Neural progenitor cell (in vitro differentiated cells): ENCODE results near the gene SLCO3A1. TPM values are rescaled to one million over a fixed set of nuclear protein-coding genes. Genes with fewer than 3 reads are reported as not detected.

Experiments used
- DNase-seq: peaks from one replicate; pipeline ENCODE4 v3.0.0-alpha.2; 2016; ENCODE audit warnings: low spot score
- H2AFZ ChIP-seq: fragments of 200-600 bp; sonication (generic); replicated peaks from 2 replicates; pipeline ENCODE4 v1.6.1; 2016; ENCODE audit warnings: antibody characterized with exemption
- H3F3A ChIP-seq: fragments of 200-600 bp; sonication (generic); 2 replicates; pipeline ENCODE4 v1.6.1; 2016; ENCODE audit warnings: antibody characterized with exemption, low read depth
- H3K27ac ChIP-seq: fragments of 200-600 bp; sonication (generic); 2 replicates; pipeline ENCODE4 v1.5.1; 2016; ENCODE audit warnings: mild to moderate bottlenecking
- H3K27me3 ChIP-seq: fragments of 200-600 bp; sonication (generic); 2 replicates; pipeline ENCODE4 v1.6.1; 2016; ENCODE audit warnings: mild to moderate bottlenecking, moderate library complexity
- H3K36me3 ChIP-seq: fragments of 200-600 bp; sonication (generic); 2 replicates; pipeline ENCODE4 v1.5.1; 2016
- H3K4me1 ChIP-seq: fragments of 200-600 bp; sonication (generic); 2 replicates; pipeline ENCODE4 v1.6.1; 2016; ENCODE audit warnings: mixed run types
- H3K4me2 ChIP-seq: fragments of 200-600 bp; sonication (generic); 2 replicates; pipeline ENCODE4 v1.6.1; 2016
- H3K4me3 ChIP-seq: fragments of 200-600 bp; sonication (generic); 2 replicates; pipeline ENCODE4 v1.5.1; 2016
- H3K79me2 ChIP-seq: fragments of 200-600 bp; sonication (generic); 2 replicates; pipeline ENCODE4 v1.6.1; 2016; ENCODE audit warnings: low read depth
- H3K9ac ChIP-seq: fragments of 200-600 bp; sonication (generic); 2 replicates; pipeline ENCODE4 v1.6.1; 2016
- H3K9me3 ChIP-seq: fragments of 200-600 bp; sonication (generic); 2 replicates; pipeline ENCODE4 v1.5.1; 2016; ENCODE audit warnings: low read depth
- H4K20me1 ChIP-seq: fragments of 200-600 bp; sonication (generic); 2 replicates; pipeline ENCODE4 v1.6.1; 2016; ENCODE audit warnings: low read depth
- H3K27ac Mint-ChIP-seq: 3 replicates; pipeline ENCODE4 v1.8.0; 2021; ENCODE audit warnings: mixed read lengths
- H3K27me3 Mint-ChIP-seq: 2 replicates; pipeline ENCODE4 v1.8.0; 2022; ENCODE audit warnings: low read depth, mild to moderate bottlenecking, inconsistent platforms, moderate library complexity, mixed read lengths; ENCODE audit not compliant: insufficient read depth
- H3K36me3 Mint-ChIP-seq: 3 replicates; pipeline ENCODE4 v1.8.0; 2021; ENCODE audit warnings: mixed read lengths
- H3K4me1 Mint-ChIP-seq: 3 replicates; pipeline ENCODE4 v1.8.0; 2021; ENCODE audit warnings: mixed read lengths
- H3K4me3 Mint-ChIP-seq: 3 replicates; pipeline ENCODE4 v1.8.0; 2021; ENCODE audit warnings: mild to moderate bottlenecking, moderate library complexity, mixed read lengths
- H3K9me3 Mint-ChIP-seq: 3 replicates; pipeline ENCODE4 v1.8.0; 2020; ENCODE audit warnings: mixed read lengths
- CTCF ChIP-seq: fragments of 200-600 bp; sonication (generic); IDR thresholded peaks from 2 replicates; pipeline ENCODE4 v1.5.1; 2017; ENCODE audit warnings: antibody characterized with exemption, mild to moderate bottlenecking
- EZH2 ChIP-seq: fragments of 200-600 bp; sonication (generic); IDR thresholded peaks from 2 replicates; pipeline ENCODE4 v1.6.1; 2017; ENCODE audit warnings: antibody characterized with exemption, mild to moderate bottlenecking, moderate library complexity
- EZH2phosphoT487 ChIP-seq: fragments of 200-600 bp; sonication (generic); IDR thresholded peaks from 2 replicates; pipeline ENCODE4 v1.6.1; 2017; ENCODE audit warnings: antibody characterized with exemption
- total RNA-seq: library from RNA; depleted of rRNA; stranded (reverse); fragments of >200 nt; gene quantifications from 2 replicates; pipeline ENCODE4 v1.2.3, GENCODE V29; 2015; ENCODE audit warnings: low replicate concordance

SLCO3A1 gene
- total RNA-seq, 1 donor from 2014 or later, result 6.6 TPM

GRCh38 chr15:91857224-91857585 lies 3.7 kb downstream of the SLCO3A1 start:
- Histone ChIP-seq H3K79me2 (peaks cover 6% of the 10 kb centered on the region), H4K20me1 (peaks cover 22% of the 10 kb centered on the region), H3K36me3 (no peaks in the 10 kb centered on the region), H3K4me2 (no peak overlapping the region), H3K27ac (no peak overlapping the region), H3F3A (peaks cover 24% of the 10 kb centered on the region), H3K9ac (no peak overlapping the region), H3K27me3 (peaks cover 26% of the 10 kb centered on the region), H2AFZ (no peak overlapping the region), H3K4me3 (no peak overlapping the region), H3K9me3 (no peaks in the 10 kb centered on the region), H3K4me1 (peaks cover 28% of the 10 kb centered on the region)
- Mint-ChIP-seq H3K27ac (no peak overlapping the region), H3K36me3 (no peaks in the 10 kb centered on the region), H3K27me3 (peaks cover 9% of the 10 kb centered on the region), H3K9me3 (no peaks in the 10 kb centered on the region), H3K4me3 (no peak overlapping the region), H3K4me1 (peaks cover 22% of the 10 kb centered on the region)
- TF ChIP-seq EZH2, result no peak
- no peak for TF ChIP-seq EZH2phosphoT487
- TF ChIP-seq CTCF, result no peak
- DNase-seq, result no peak

- no peak for DNase-seq
- H3K9me3 ChIP-seq, result no peaks in the 10 kb centered on the region
- no peak overlapping the region for H3K9ac ChIP-seq
- no peaks in the 10 kb centered on the region for H3K36me3 ChIP-seq
- Mint-ChIP-seq H3K27me3 (peaks cover 9% of the 10 kb centered on the region), H3K4me1 (peaks cover 19% of the 10 kb centered on the region), H3K4me3 (no peak overlapping the region), H3K9me3 (no peaks in the 10 kb centered on the region), H3K36me3 (no peaks in the 10 kb centered on the region), H3K27ac (no peak overlapping the region)
- TF ChIP-seq EZH2, result no peak
- no peak for TF ChIP-seq CTCF
- TF ChIP-seq EZH2phosphoT487, result no peak
- peaks cover 22% of the 10 kb centered on the region for H4K20me1 ChIP-seq
- no peak overlapping the region for H3K4me2 ChIP-seq
- no peak overlapping the region for H3K27ac ChIP-seq
- H3K4me1 ChIP-seq, result peaks cover 28% of the 10 kb centered on the region
- H3K27me3 ChIP-seq, result peaks cover 26% of the 10 kb centered on the region
- H2AFZ ChIP-seq, result no peak overlapping the region
- no peak overlapping the region for H3K4me3 ChIP-seq
- H3F3A ChIP-seq, result peaks cover 23% of the 10 kb centered on the region
- H3K79me2 ChIP-seq, result peaks cover 6% of the 10 kb centered on the region
Observed at GRCh38 chr15:91857772-91858171, 4.3 kb downstream of the SLCO3A1 start.

- TF ChIP-seq EZH2phosphoT487 (no peak), CTCF (no peak), EZH2 (no peak)
- peaks cover 8% of the 10 kb centered on the region for H3K27me3 Mint-ChIP-seq
- Histone ChIP-seq H3K9me3 (no peaks in the 10 kb centered on the region), H2AFZ (no peak overlapping the region), H3K27me3 (peaks cover 8% of the 10 kb centered on the region), H3K4me1 (peaks cover 27% of the 10 kb centered on the region), H4K20me1 (peaks cover 10% of the 10 kb centered on the region), H3K9ac (no peak overlapping the region), H3K4me2 (peak overlapping the region; percentile 10), H3K4me3 (no peak overlapping the region), H3K79me2 (peaks cover 11% of the 10 kb centered on the region), H3F3A (peaks cover 4% of the 10 kb centered on the region), H3K27ac (peak overlapping the region; percentile 67), H3K36me3 (no peaks in the 10 kb centered on the region)
- no peak overlapping the region for H3K4me3 Mint-ChIP-seq
- H3K9me3 Mint-ChIP-seq, result no peaks in the 10 kb centered on the region
- DNase-seq, result no peak
- no peaks in the 10 kb centered on the region for H3K36me3 Mint-ChIP-seq
- H3K27ac Mint-ChIP-seq, result no peak overlapping the region
- H3K4me1 Mint-ChIP-seq, result peaks cover 13% of the 10 kb centered on the region
Observed at GRCh38 chr15:91860498-91860897, 7.0 kb downstream of the SLCO3A1 start.
